H9 (cell line): ENCODE data around the gene BORA. TPM values are rescaled to one million over a fixed set of nuclear protein-coding genes. Genes with fewer than 3 reads are reported as not detected.

ENCODE experiments used
- DNase-seq: peaks from one replicate; pipeline ENCODE4 v3.0.0-alpha.2; 2017
- H2AFZ ChIP-seq: one replicate; pipeline ENCODE4 v1.6.1; 2013; ENCODE audit warnings: mild to moderate bottlenecking, low read length, control low read depth, moderate library complexity
- H2AK5ac ChIP-seq: 2 replicates; pipeline ENCODE4 v1.6.1; 2013; ENCODE audit warnings: low read length, control low read depth, mixed read lengths; ENCODE audit not compliant: insufficient read length
- H2BK120ac ChIP-seq: one replicate; pipeline ENCODE4 v1.6.1; 2013; ENCODE audit warnings: low read depth, mild to moderate bottlenecking, low read length, control low read depth, inconsistent platforms; ENCODE audit not compliant: poor library complexity, severe bottlenecking
- H2BK12ac ChIP-seq: 2 replicates; pipeline ENCODE4 v1.6.1; 2013; ENCODE audit warnings: low read length, control low read depth, mixed read lengths, low read depth; ENCODE audit not compliant: insufficient read length
- H2BK15ac ChIP-seq: 2 replicates; pipeline ENCODE4 v1.6.1; 2013; ENCODE audit warnings: low read depth, low read length, control low read depth
- H2BK20ac ChIP-seq: one replicate; pipeline ENCODE4 v1.6.1; 2013; ENCODE audit warnings: low read depth, mild to moderate bottlenecking, low read length, control low read depth, inconsistent platforms; ENCODE audit not compliant: poor library complexity, severe bottlenecking
- H2BK5ac ChIP-seq: 2 replicates; pipeline ENCODE4 v1.6.1; 2013; ENCODE audit warnings: low read length, control low read depth, mixed read lengths; ENCODE audit not compliant: insufficient read length
- H3K14ac ChIP-seq: 2 replicates; pipeline ENCODE4 v1.6.1; 2013; ENCODE audit warnings: low read length, control low read depth; ENCODE audit not compliant: insufficient read depth
- H3K18ac ChIP-seq: 2 replicates; pipeline ENCODE4 v1.6.1; 2013; ENCODE audit warnings: low read depth, mild to moderate bottlenecking, mixed read lengths, low read length, control low read depth; ENCODE audit not compliant: insufficient read length
- H3K23ac ChIP-seq: 2 replicates; pipeline ENCODE4 v1.6.1; 2013; ENCODE audit warnings: low read length, control low read depth, mixed read lengths, low read depth; ENCODE audit not compliant: insufficient read length
- H3K23me2 ChIP-seq: 2 replicates; pipeline ENCODE4 v1.6.1; 2013; ENCODE audit warnings: low read depth, mild to moderate bottlenecking, mixed read lengths, low read length, control low read depth; ENCODE audit not compliant: insufficient read length, poor library complexity, severe bottlenecking
- H3K27ac ChIP-seq: 2 replicates; pipeline ENCODE4 v1.5.1; 2013; ENCODE audit warnings: low read length, control low read depth, mixed read lengths, low read depth; ENCODE audit not compliant: insufficient read length
- H3K27me3 ChIP-seq: 2 replicates; pipeline ENCODE4 v1.6.1; 2013; ENCODE audit warnings: low read length, control low read depth, inconsistent platforms; ENCODE audit not compliant: insufficient read depth
- H3K4ac ChIP-seq: 2 replicates; pipeline ENCODE4 v1.6.1; 2013; ENCODE audit warnings: low read depth, mild to moderate bottlenecking, control low read depth, inconsistent platforms, low read length, moderate library complexity
- H3K4me1 ChIP-seq: 2 replicates; pipeline ENCODE4 v1.6.1; 2013; ENCODE audit warnings: low read length, control low read depth, inconsistent platforms; ENCODE audit not compliant: insufficient read depth
- H3K4me2 ChIP-seq: 2 replicates; pipeline ENCODE4 v1.6.1; 2013; ENCODE audit warnings: low read length, control low read depth, mixed read lengths; ENCODE audit not compliant: insufficient read length, insufficient read depth
- H3K56ac ChIP-seq: 2 replicates; pipeline ENCODE4 v1.6.1; 2013; ENCODE audit warnings: low read depth, mild to moderate bottlenecking, mixed read lengths, low read length, control low read depth; ENCODE audit not compliant: insufficient read length
- H3K79me1 ChIP-seq: 2 replicates; pipeline ENCODE4 v1.6.1; 2013; ENCODE audit warnings: low read depth, mild to moderate bottlenecking, moderate library complexity, low read length, control low read depth, inconsistent platforms; ENCODE audit not compliant: insufficient read depth, poor library complexity, severe bottlenecking
- H3K79me2 ChIP-seq: 2 replicates; pipeline ENCODE4 v1.6.1; 2013; ENCODE audit warnings: low read length, control low read depth, inconsistent platforms; ENCODE audit not compliant: insufficient read depth
- H3K9ac ChIP-seq: 2 replicates; pipeline ENCODE4 v1.6.1; 2013; ENCODE audit warnings: low read length, control low read depth, mixed read lengths; ENCODE audit not compliant: insufficient read length; ENCODE audit errors: extremely low read depth
- H3K9me3 ChIP-seq: one replicate; pipeline ENCODE4 v1.6.1; 2013; ENCODE audit warnings: low read depth, low read length, inconsistent platforms; ENCODE audit not compliant: control insufficient read depth
- H3T11ph ChIP-seq: one replicate; pipeline ENCODE4 v1.6.1; 2013; ENCODE audit warnings: mild to moderate bottlenecking, low read length, control low read depth, inconsistent platforms
- H4K20me1 ChIP-seq: one replicate; pipeline ENCODE4 v1.6.1; 2013; ENCODE audit not compliant: control insufficient read depth, insufficient read length, insufficient read depth
- H4K5ac ChIP-seq: 2 replicates; pipeline ENCODE4 v1.6.1; 2013; ENCODE audit warnings: low read depth, mild to moderate bottlenecking, mixed read lengths, low read length, control low read depth; ENCODE audit not compliant: insufficient read length
- H4K8ac ChIP-seq: replicated peaks from 2 replicates; pipeline ENCODE4 v1.6.1; 2013; ENCODE audit warnings: low read length, control low read depth, mixed read lengths, low read depth; ENCODE audit not compliant: insufficient read length
- H4K91ac ChIP-seq: 2 replicates; pipeline ENCODE4 v1.6.1; 2013; ENCODE audit warnings: low read depth, mild to moderate bottlenecking, moderate library complexity, mixed read lengths, low read length, control low read depth; ENCODE audit not compliant: insufficient read length
- H3K27ac Mint-ChIP-seq, 3 experiments: 2 replicates in 2 of 3; 3 replicates in 1 of 3; pipeline ENCODE4 v1.8.0; 2020 to 2021; ENCODE audit warnings: mixed read lengths in 3 of 3, mild to moderate bottlenecking in 1 of 3, moderate library complexity in 1 of 3
- H3K27me3 Mint-ChIP-seq: 2 replicates; pipeline ENCODE4 v1.8.0; 2021; ENCODE audit warnings: low read depth, mild to moderate bottlenecking, moderate library complexity, mixed read lengths
- H3K36me3 Mint-ChIP-seq, 3 experiments: 2 replicates in 2 of 3; 3 replicates in 1 of 3; pipeline ENCODE4 v1.8.0; 2020 to 2021; ENCODE audit warnings: low read depth in 3 of 3, mixed read lengths in 3 of 3; ENCODE audit not compliant: insufficient read depth in 1 of 3
- H3K4me1 Mint-ChIP-seq, 2 experiments: 2 replicates each; pipeline ENCODE4 v1.8.0; 2020; ENCODE audit warnings: mixed read lengths in 2 of 2
- H3K4me3 Mint-ChIP-seq, 2 experiments: 2 replicates in 1 of 2; 3 replicates in 1 of 2; pipeline ENCODE4 v1.8.0; 2020 to 2021; ENCODE audit warnings: mild to moderate bottlenecking in 2 of 2, mixed read lengths in 2 of 2, moderate library complexity in 1 of 2
- H3K9me3 Mint-ChIP-seq, 2 experiments: 2 replicates in 1 of 2; 3 replicates in 1 of 2; pipeline ENCODE4 v1.8.0; 2020; ENCODE audit warnings: mild to moderate bottlenecking in 2 of 2, mixed read lengths in 2 of 2, moderate library complexity in 1 of 2
- CTCF ChIP-seq: fragments of 200-600 bp; sonication (generic); conservative IDR thresholded peaks from 3 replicates; pipeline ENCODE4 v1.8.0; 2021; ENCODE audit warnings: antibody characterized with exemption, mild to moderate bottlenecking
- WGBS: extraction: QIAGEN DNeasy Blood & Tissue Kit; methylation state at CpG from one replicate; pipeline ENCODE4 v1.1.7; 2013; ENCODE audit warnings: missing lambda C conversion rate, low lambda C conversion rate, mixed read lengths; ENCODE audit not compliant: insufficient read length; ENCODE audit errors: extremely low coverage; 5-methylcytosine and 5-hydroxymethylcytosine counted together
- total RNA-seq: library from RNA; stranded (reverse); gene quantifications from 2 replicates; pipeline ENCODE4 v1.2.1, GENCODE V29; 2021

Gene BORA
- total RNA-seq, 1 experiment from 2014 or later, result 16.5 TPM

GRCh38 chr13:72763411-72763810, 35.7 kb downstream of the BORA start:
- Histone ChIP-seq H3K9me3 (no peaks in the 10 kb centered on the region), H2BK20ac (no peak overlapping the region), H3K9ac (no peak overlapping the region), H4K8ac (no peak overlapping the region), H3K56ac (no peak overlapping the region), H2AFZ (no peak overlapping the region), H3K4me1 (no peaks in the 10 kb centered on the region), H3K4me2 (no peak overlapping the region), H3K79me2 (no peaks in the 10 kb centered on the region), H3K27me3 (no peaks in the 10 kb centered on the region), H3K79me1 (no peaks in the 10 kb centered on the region), H2BK120ac (no peak overlapping the region), H3K23me2 (no peaks in the 10 kb centered on the region), H4K91ac (no peak overlapping the region), H3K14ac (no peak overlapping the region), H3T11ph (no peak overlapping the region), H2AK5ac (no peak overlapping the region), H3K27ac (no peak overlapping the region), H3K18ac (no peak overlapping the region), H2BK5ac (no peak overlapping the region), H2BK12ac (no peak overlapping the region), H3K4ac (no peak overlapping the region), H4K5ac (no peak overlapping the region), H3K23ac (no peak overlapping the region), H4K20me1 (no peaks in the 10 kb centered on the region), H2BK15ac (no peak overlapping the region)
- H3K27ac Mint-ChIP-seq, result no peak overlapping the region
- no peak for DNase-seq
- whole genome bisulfite sequencing, result no CpG with 5 or more reads among the region's 2 CpGs
- H3K9me3 Mint-ChIP-seq, result no peaks in the 10 kb centered on the region
- TF ChIP-seq CTCF, result no peak
- no peak overlapping the region for H3K4me3 Mint-ChIP-seq
- peaks cover 28 to 89% (median 83%) of the 10 kb centered on the region in 3 experiments; a peak in 6 of 7 replicates for H3K36me3 Mint-ChIP-seq
- H3K27me3 Mint-ChIP-seq, result no peaks in the 10 kb centered on the region
- no peaks in the 10 kb centered on the region for H3K4me1 Mint-ChIP-seq
